GM12878 (cell line): ENCODE data around the gene TNRC6C.

Experiments
- ASH2L ChIP-seq: fragments of 300-600, 200-600 bp; sonication (generic); IDR thresholded peaks from 2 replicates; pipeline ENCODE4 v1.6.1; 2017; ENCODE audit warnings: low read depth, mild to moderate bottlenecking, borderline replicate concordance
- CHD1 ChIP-seq: IDR thresholded peaks from 2 replicates; pipeline ENCODE4 v1.6.1; 2012; ENCODE audit warnings: low read depth, low read length, improper control_type of control experiment
- EZH2 ChIP-seq: IDR thresholded peaks from 2 replicates; pipeline ENCODE4 v1.6.1; 2012; ENCODE audit warnings: low read depth, mild to moderate bottlenecking, control low read depth, inconsistent platforms, low read length, borderline replicate concordance; ENCODE audit not compliant: control insufficient read depth
- HDAC2 ChIP-seq: fragments of 200-600 bp; sonication (generic); IDR thresholded peaks from 2 replicates; pipeline ENCODE4 v1.6.1; 2017
- MEF2B ChIP-seq: fragments of 450-650 bp; IDR thresholded peaks from 2 replicates; pipeline ENCODE4 v1.6.1; 2018; ENCODE audit warnings: mild to moderate bottlenecking, moderate library complexity; ENCODE audit not compliant: partially characterized antibody, poor library complexity, severe bottlenecking
- MTA3 ChIP-seq: IDR thresholded peaks from 2 replicates; pipeline ENCODE4 v1.6.1; 2012; ENCODE audit warnings: low read length, inconsistent platforms, borderline replicate concordance
- POLR2AphosphoS5 ChIP-seq: IDR thresholded peaks from 2 replicates; pipeline ENCODE4 v1.6.1; 2011; ENCODE audit warnings: mild to moderate bottlenecking, low read length, inconsistent platforms
- RFX5 ChIP-seq: IDR thresholded peaks from 2 replicates; pipeline ENCODE4 v1.6.1; 2011; ENCODE audit warnings: low read depth, low read length, improper control_type of control experiment
- SMARCA5 ChIP-seq: fragments of 450-650 bp; IDR thresholded peaks from 2 replicates; pipeline ENCODE4 v1.6.1; 2017; ENCODE audit warnings: mild to moderate bottlenecking
- TAF1 ChIP-seq: IDR thresholded peaks from 2 replicates; pipeline ENCODE4 v1.6.1; 2011; ENCODE audit warnings: mild to moderate bottlenecking, low read depth, low read length, borderline replicate concordance
- TARDBP ChIP-seq: IDR thresholded peaks from 2 replicates; pipeline ENCODE4 v1.6.1; 2016; ENCODE audit warnings: borderline replicate concordance
- TCF7 ChIP-seq: IDR thresholded peaks from 2 replicates; pipeline ENCODE4 v1.6.1; 2014; ENCODE audit warnings: antibody characterized with exemption, borderline replicate concordance
- TF ChIP-seq, protein P1 (sequence below): IDR thresholded peaks from 2 replicates; pipeline ENCODE4 v1.6.1; 2011; ENCODE audit warnings: low read depth, low read length, improper control_type of control experiment, borderline replicate concordance
- TF ChIP-seq, protein P2 (sequence below), 3 experiments: IDR thresholded peaks in 2 of 3; conservative IDR thresholded peaks in 1 of 3; 2 replicates each; pipeline ENCODE4 v1.5.1; 2011; ENCODE audit warnings: low read depth in 3 of 3, low read length in 3 of 3, mild to moderate bottlenecking in 3 of 3, control low read depth in 2 of 3, moderate library complexity in 2 of 3, inconsistent platforms in 1 of 3, mixed read lengths in 1 of 3; ENCODE audit not compliant: control insufficient read depth in 2 of 3, insufficient read depth in 1 of 3; ENCODE audit errors: extremely low read depth in 1 of 3

DNA sequence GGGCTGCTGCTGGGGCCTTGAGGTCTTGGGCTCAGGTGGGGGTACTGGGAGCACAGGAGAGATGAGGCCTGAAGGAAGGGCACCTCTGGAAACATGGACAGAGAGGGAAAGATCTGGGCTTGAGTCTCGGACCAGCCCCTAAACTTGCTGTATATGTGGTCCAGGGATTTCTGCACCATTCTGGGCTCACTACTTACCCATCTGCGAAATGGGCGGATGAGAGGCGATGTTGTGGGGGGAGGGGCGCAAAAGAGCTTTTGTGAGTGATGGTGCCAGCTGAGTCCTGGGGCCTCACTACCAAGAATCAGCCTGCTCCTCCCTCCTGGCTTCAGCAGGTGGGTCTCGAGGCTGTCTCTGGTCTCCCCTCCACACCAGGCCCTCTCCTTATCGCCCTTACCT is 188.0 kb downstream of the TNRC6C start:
- TF ChIP-seq ASH2L (no peak), TCF7 (no peak), TARDBP (no peak), POLR2AphosphoS5 (no peak), EZH2 (no peak), CHD1 (no peak), SMARCA5 (peak; percentile 80), HDAC2 (no peak), MEF2B (no peak), MTA3 (no peak), RFX5 (no peak), TAF1 (no peak)
- TF ChIP-seq, protein P1, sequence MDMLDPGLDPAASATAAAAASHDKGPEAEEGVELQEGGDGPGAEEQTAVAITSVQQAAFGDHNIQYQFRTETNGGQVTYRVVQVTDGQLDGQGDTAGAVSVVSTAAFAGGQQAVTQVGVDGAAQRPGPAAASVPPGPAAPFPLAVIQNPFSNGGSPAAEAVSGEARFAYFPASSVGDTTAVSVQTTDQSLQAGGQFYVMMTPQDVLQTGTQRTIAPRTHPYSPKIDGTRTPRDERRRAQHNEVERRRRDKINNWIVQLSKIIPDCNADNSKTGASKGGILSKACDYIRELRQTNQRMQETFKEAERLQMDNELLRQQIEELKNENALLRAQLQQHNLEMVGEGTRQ = no peak
- TF ChIP-seq, protein P2, sequence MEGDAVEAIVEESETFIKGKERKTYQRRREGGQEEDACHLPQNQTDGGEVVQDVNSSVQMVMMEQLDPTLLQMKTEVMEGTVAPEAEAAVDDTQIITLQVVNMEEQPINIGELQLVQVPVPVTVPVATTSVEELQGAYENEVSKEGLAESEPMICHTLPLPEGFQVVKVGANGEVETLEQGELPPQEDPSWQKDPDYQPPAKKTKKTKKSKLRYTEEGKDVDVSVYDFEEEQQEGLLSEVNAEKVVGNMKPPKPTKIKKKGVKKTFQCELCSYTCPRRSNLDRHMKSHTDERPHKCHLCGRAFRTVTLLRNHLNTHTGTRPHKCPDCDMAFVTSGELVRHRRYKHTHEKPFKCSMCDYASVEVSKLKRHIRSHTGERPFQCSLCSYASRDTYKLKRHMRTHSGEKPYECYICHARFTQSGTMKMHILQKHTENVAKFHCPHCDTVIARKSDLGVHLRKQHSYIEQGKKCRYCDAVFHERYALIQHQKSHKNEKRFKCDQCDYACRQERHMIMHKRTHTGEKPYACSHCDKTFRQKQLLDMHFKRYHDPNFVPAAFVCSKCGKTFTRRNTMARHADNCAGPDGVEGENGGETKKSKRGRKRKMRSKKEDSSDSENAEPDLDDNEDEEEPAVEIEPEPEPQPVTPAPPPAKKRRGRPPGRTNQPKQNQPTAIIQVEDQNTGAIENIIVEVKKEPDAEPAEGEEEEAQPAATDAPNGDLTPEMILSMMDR (IDR thresholded peaks at IDR 0.05 in 2 of 3, conservative IDR thresholded peaks at IDR 0.05 in 1 of 3; ENCODE audit: control insufficient read depth in 2 of 3, extremely low read depth in 1 of 3, insufficient read depth in 1 of 3, low read depth in 3 of 3, low read length in 3 of 3) = no peak
